NCI-H2196 treated with DMSO at 0.1 percent for 48 hours (cell line): ENCODE results near the gene SLC9A4.

ENCODE experiments used
- DNase-seq: peaks from one replicate; lab custom pipeline; 2025; ENCODE audit not compliant: unreplicated experiment; lab: John Stamatoyannopoulos, UW

SLC9A4 gene

GRCh38 chr2:102473020-102473419 is at the start of gene SLC9A4:
Gene SLC9A4, plus strand, starts transcription at chr2:102473226. Its CDS starts 534 bp downstream, at chr2:102473760.
- peak; percentile 2 for DNase-seq

- DNase-seq, result no peak
Measured at GRCh38 chr2:102423368-102423767, 49.7 kb upstream of the SLC9A4 start.

- DNase-seq, result no peak
Measured at GRCh38 chr2:102424754-102425153, 48.3 kb upstream of the SLC9A4 start.

GRCh38 chr2:102425441-102426132 is 47.4 kb upstream of the SLC9A4 start:
- DNase-seq, result no peak

- no peak for DNase-seq
Measured at GRCh38 chr2:102427249-102427648, 45.8 kb upstream of the SLC9A4 start.

- no peak for DNase-seq
Measured at GRCh38 chr2:102428573-102428972, 44.5 kb upstream of the SLC9A4 start.

GRCh38 chr2:102432386-102432785 is 40.6 kb upstream of the SLC9A4 start:
- DNase-seq, result no peak

GRCh38 chr2:102433973-102434654 is 38.9 kb upstream of the SLC9A4 start:
- no peak for DNase-seq

GRCh38 chr2:102434655-102435381 is 38.2 kb upstream of the SLC9A4 start:
- no peak for DNase-seq

- no peak for DNase-seq
Measured at GRCh38 chr2:102435741-102436140, 37.3 kb upstream of the SLC9A4 start.

- no peak for DNase-seq
Measured at GRCh38 chr2:102436323-102436722, 36.7 kb upstream of the SLC9A4 start.

GRCh38 chr2:102437122-102437521 is 35.9 kb upstream of the SLC9A4 start:
- DNase-seq, result no peak

GRCh38 chr2:102438111-102438510 is 34.9 kb upstream of the SLC9A4 start:
- no peak for DNase-seq

- DNase-seq, result no peak
Measured at GRCh38 chr2:102438578-102438977, 34.4 kb upstream of the SLC9A4 start.

- no peak for DNase-seq
Measured at GRCh38 chr2:102439065-102439695, 33.8 kb upstream of the SLC9A4 start.

- DNase-seq, result no peak
Measured at GRCh38 chr2:102442967-102443828, 29.8 kb upstream of the SLC9A4 start.

GRCh38 chr2:102444233-102444632 is 28.8 kb upstream of the SLC9A4 start:
- no peak for DNase-seq

GRCh38 chr2:102446936-102447335 is 26.1 kb upstream of the SLC9A4 start:
- no peak for DNase-seq

- DNase-seq, result no peak
Measured at GRCh38 chr2:102449370-102449974, 23.6 kb upstream of the SLC9A4 start.

GRCh38 chr2:102451968-102452367 is 21.1 kb upstream of the SLC9A4 start:
- DNase-seq, result no peak
